Activated CD4-positive, alpha-beta T cell treated with anti-CD3 and anti-CD28 coated beads, Interleukin-2, amount 10 ng/mL, durations not matched to agents 24 days and 14 days (primary cell): Measurements from ENCODE around the gene LIPI. TPM values are rescaled to one million over a fixed set of nuclear protein-coding genes. Genes with fewer than 3 reads are reported as not detected.
"Not testable (repeated sequence)": the region's sequence is repeated elsewhere in the genome, so short reads cannot be mapped to it uniquely, and the experiment has no call there.

ENCODE experiments used
- DNase-seq: peaks from one replicate; pipeline ENCODE4 v3.0.0; 2022
- H3K27ac Mint-ChIP-seq: one replicate; pipeline ENCODE4 v1.8.0; 2022; ENCODE audit warnings: mild to moderate bottlenecking, mixed read lengths
- H3K27me3 Mint-ChIP-seq: one replicate; pipeline ENCODE4 v1.8.0; 2022; ENCODE audit warnings: mixed read lengths
- H3K36me3 Mint-ChIP-seq: one replicate; pipeline ENCODE4 v1.8.0; 2022; ENCODE audit warnings: low read depth, mild to moderate bottlenecking, mixed read lengths
- H3K4me1 Mint-ChIP-seq: one replicate; pipeline ENCODE4 v1.8.0; 2021; ENCODE audit warnings: mixed read lengths
- H3K4me3 Mint-ChIP-seq: one replicate; pipeline ENCODE4 v1.8.0; 2022; ENCODE audit warnings: mild to moderate bottlenecking, moderate library complexity, mixed read lengths
- H3K9me3 Mint-ChIP-seq: one replicate; pipeline ENCODE4 v1.8.0; 2021; ENCODE audit warnings: mixed read lengths
- intact Hi-C: fragments of 100-400 bp; cut with micrococcal nuclease; formaldehyde crosslinking; loops from one replicate; pipeline ENCODE4 v1.15.1; 2023
- total RNA-seq: library from RNA; stranded (reverse); gene quantifications from 2 replicates; pipeline ENCODE4 v1.2.3, GENCODE V29; 2022

Gene LIPI
- total RNA-seq, 1 donor from 2014 or later, result not detected

DNA sequence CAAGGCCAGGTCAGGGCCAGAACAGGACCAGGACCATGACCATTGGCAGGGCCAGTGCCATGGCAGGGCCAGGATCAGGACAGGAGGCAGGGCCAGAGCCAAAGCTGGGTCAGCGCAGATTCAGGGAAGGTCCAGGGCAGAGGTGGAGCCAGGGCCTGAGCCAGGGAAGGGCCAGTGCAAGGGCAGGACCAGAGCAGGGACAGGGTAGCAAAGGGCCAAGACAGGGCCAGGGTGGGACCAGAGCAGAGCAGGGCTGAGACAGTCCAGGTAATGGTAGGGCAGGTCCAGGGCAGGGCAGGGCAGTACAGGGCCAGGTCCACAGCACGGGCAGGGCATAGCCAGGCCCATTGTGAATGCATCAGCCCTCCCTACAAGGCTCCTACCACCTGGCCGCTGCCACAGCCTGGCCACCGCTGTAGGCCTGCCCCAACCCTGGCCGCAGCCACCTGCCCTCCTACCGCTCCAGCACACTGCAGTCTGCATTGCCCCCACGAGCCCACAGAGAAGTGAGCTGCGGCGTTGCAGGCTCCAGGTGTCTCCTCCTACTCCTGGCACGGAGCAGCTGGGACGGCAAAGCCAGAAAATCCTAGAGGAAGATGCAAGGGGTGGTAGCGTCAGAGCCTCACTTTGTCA lies 151.6 kb downstream of the LIPI start:
- H3K36me3 Mint-ChIP-seq, H3K4me3 Mint-ChIP-seq, H3K9me3 Mint-ChIP-seq, H3K27ac Mint-ChIP-seq, H3K27me3 Mint-ChIP-seq, intact Hi-C loops, H3K4me1 Mint-ChIP-seq: not testable (repeated sequence)
- peak; percentile 39 for DNase-seq

Other genes with a start within 250 kb of the LIPI start
- 0.84 and 1.4 TPM in 2 replicates for gene RBM11, start 5.2 kb upstream of the LIPI start, total RNA-seq
- 40.9 and 41.6 TPM in 2 replicates for gene HSPA13, start 172.2 kb upstream of the LIPI start, total RNA-seq